HEK293 (cell line): Measurements from ENCODE around the gene SH2D7.
A peak's percentile ranks its signal among the peaks of the same experiment; 100 is the strongest.

Source experiments
- CTCF ChIA-PET: fragments of 350-600 bp; formaldehyde crosslinking; extraction: SDS; loops from one replicate; lab custom pipeline; 2021; ENCODE audit warnings: antibody characterized with exemption; lab: Yijun Ruan, JAX
- POLR2A ChIA-PET: fragments of 300-600 bp; formaldehyde crosslinking; extraction: SDS; loops from one replicate; lab custom pipeline; 2020; ENCODE audit warnings: antibody characterized with exemption, inconsistent platforms; lab: Yijun Ruan, JAX
- H3K27ac ChIP-seq: fragments of 200-500 bp; sonication (Bioruptor generic); 2 replicates; pipeline ENCODE4 v1.5.1; 2014; ENCODE audit warnings: low read depth, low read length, control low read depth, inconsistent platforms; ENCODE audit errors: extremely low read depth
- H3K36me3 ChIP-seq, 2 experiments: fragments of 200-500 bp in 1 of 2; sonication (Bioruptor generic) in 1 of 2; 1 replicate in 1 of 2; 2 replicates in 1 of 2; pipeline ENCODE4 v1.5.1; 2014 to 2017; ENCODE audit warnings: inconsistent platforms in 2 of 2, low read length in 2 of 2; ENCODE audit not compliant: control insufficient read depth in 2 of 2, insufficient read depth in 1 of 2
- H3K4me1 ChIP-seq: fragments of 200-500 bp; sonication (Bioruptor generic); 2 replicates; pipeline ENCODE4 v1.5.1; 2014; ENCODE audit warnings: mild to moderate bottlenecking, low read length, inconsistent platforms; ENCODE audit not compliant: control insufficient read depth, insufficient read depth
- H3K4me3 ChIP-seq: 2 replicates; pipeline ENCODE4 v1.5.1; 2011; ENCODE audit warnings: low read depth, mild to moderate bottlenecking, control low read depth, low read length, moderate library complexity
- H3K9me3 ChIP-seq: fragments of 200-500 bp; sonication (Bioruptor generic); 2 replicates; pipeline ENCODE4 v1.5.1; 2014; ENCODE audit warnings: low read depth, low read length, inconsistent platforms; ENCODE audit not compliant: control insufficient read depth, insufficient read depth
- HIC1 ChIP-seq: fragments of 450-650 bp; formaldehyde crosslinking; IDR thresholded peaks from 2 replicates; pipeline ENCODE4 v1.5.1; 2016; ENCODE audit warnings: missing biosample characterization, missing genetic modification characterization
- KLF10 ChIP-seq: fragments of 450-650 bp; IDR thresholded peaks from 2 replicates; pipeline ENCODE4 v1.5.1; 2018; ENCODE audit warnings: missing biosample characterization, mild to moderate bottlenecking, missing genetic modification characterization
- MZF1 ChIP-seq: fragments of 450-650 bp; formaldehyde crosslinking; IDR thresholded peaks from 2 replicates; pipeline ENCODE4 v1.5.1; 2017; ENCODE audit warnings: missing biosample characterization, missing genetic modification characterization, borderline replicate concordance
- OSR2 ChIP-seq: fragments of 450-650 bp; formaldehyde crosslinking; IDR thresholded peaks from 2 replicates; pipeline ENCODE4 v1.5.1; 2016; ENCODE audit warnings: missing biosample characterization, missing genetic modification characterization
- SCRT1 ChIP-seq: fragments of 450-650 bp; formaldehyde crosslinking; IDR thresholded peaks from 2 replicates; pipeline ENCODE4 v1.5.1; 2016; ENCODE audit warnings: missing biosample characterization, missing genetic modification characterization, borderline replicate concordance
- SCRT2 ChIP-seq: fragments of 450-650 bp; formaldehyde crosslinking; IDR thresholded peaks from 2 replicates; pipeline ENCODE4 v1.5.1; 2016; ENCODE audit warnings: missing biosample characterization, missing genetic modification characterization
- TCF7L2 ChIP-seq: IDR thresholded peaks from 2 replicates; pipeline ENCODE4 v1.6.1; 2011; ENCODE audit warnings: low read depth, mild to moderate bottlenecking, inconsistent platforms, low read length, moderate library complexity, borderline replicate concordance
- ZBTB17 ChIP-seq: fragments of 450-650 bp; formaldehyde crosslinking; IDR thresholded peaks from 2 replicates; pipeline ENCODE4 v1.5.1; 2016; ENCODE audit warnings: missing biosample characterization, missing genetic modification characterization
- ZBTB20 ChIP-seq: fragments of 450-650 bp; formaldehyde crosslinking; IDR thresholded peaks from 2 replicates; pipeline ENCODE4 v1.5.1; 2016; ENCODE audit warnings: missing biosample characterization, missing genetic modification characterization
- ZFP37 ChIP-seq: fragments of 450-650 bp; formaldehyde crosslinking; IDR thresholded peaks from 2 replicates; pipeline ENCODE4 v1.5.1; 2016; ENCODE audit warnings: missing biosample characterization, missing genetic modification characterization
- ZNF280D ChIP-seq: fragments of 450-650 bp; formaldehyde crosslinking; IDR thresholded peaks from 2 replicates; pipeline ENCODE4 v1.5.1; 2016; ENCODE audit warnings: missing biosample characterization, missing genetic modification characterization
- ZNF600 ChIP-seq: fragments of 450-650 bp; formaldehyde crosslinking; IDR thresholded peaks from 2 replicates; pipeline ENCODE4 v1.5.1; 2016; ENCODE audit warnings: missing biosample characterization, missing genetic modification characterization
- ZNF623 ChIP-seq: fragments of 450-650 bp; formaldehyde crosslinking; IDR thresholded peaks from 2 replicates; pipeline ENCODE4 v1.5.1; 2016; ENCODE audit warnings: missing biosample characterization, missing genetic modification characterization
- ZNF677 ChIP-seq: fragments of 450-650 bp; IDR thresholded peaks from 2 replicates; pipeline ENCODE4 v1.5.0; 2018; ENCODE audit warnings: missing biosample characterization, mild to moderate bottlenecking, missing genetic modification characterization, moderate library complexity
- TF ChIP-seq, protein P1 (sequence below): fragments of 450-650 bp; formaldehyde crosslinking; IDR thresholded peaks from 2 replicates; pipeline ENCODE4 v1.5.1; 2016; ENCODE audit warnings: missing biosample characterization, missing genetic modification characterization
- TF ChIP-seq, protein P2 (sequence below): fragments of 450-650 bp; formaldehyde crosslinking; IDR thresholded peaks from 2 replicates; pipeline ENCODE4 v1.5.1; 2016; ENCODE audit warnings: missing biosample characterization, missing genetic modification characterization
- TF ChIP-seq, protein P3 (sequence below): fragments of 450-650 bp; IDR thresholded peaks from 2 replicates; pipeline ENCODE4 v1.5.1; 2018; ENCODE audit warnings: missing biosample characterization, missing genetic modification characterization

SH2D7 gene

GRCh38 chr15:78065973-78066946 is 26.1 kb upstream of the SH2D7 start:
- TF ChIP-seq, protein P1, sequence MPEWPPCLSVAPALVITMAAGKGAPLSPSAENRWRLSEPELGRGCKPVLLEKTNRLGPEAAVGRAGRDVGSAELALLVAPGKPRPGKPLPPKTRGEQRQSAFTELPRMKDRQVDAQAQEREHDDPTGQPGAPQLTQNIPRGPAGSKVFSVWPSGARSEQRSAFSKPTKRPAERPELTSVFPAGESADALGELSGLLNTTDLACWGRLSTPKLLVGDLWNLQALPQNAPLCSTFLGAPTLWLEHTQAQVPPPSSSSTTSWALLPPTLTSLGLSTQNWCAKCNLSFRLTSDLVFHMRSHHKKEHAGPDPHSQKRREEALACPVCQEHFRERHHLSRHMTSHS, result no peak
- TF ChIP-seq ZNF677 (tag by site-specific recombination) (no peak), TCF7L2 (no peak), ZNF623 (tag by site-specific recombination) (no peak), ZBTB20 (tag by site-specific recombination) (peak; percentile 91), ZFP37 (no peak)
- TF ChIP-seq, all 188 proteins: peak for 1
- Histone ChIP-seq H3K9me3 (no peaks in the 10 kb centered on the region), H3K4me1 (peaks cover 59% of the 10 kb centered on the region), H3K27ac (peak overlapping the region; percentile 49), H3K4me3 (no peak overlapping the region), H3K36me3 (no peaks in the 10 kb centered on the region)
- ChIA-PET CTCF (interaction anchor here (0.6 to 1.2 kb wide), 2 partner anchors 42 to 107 kb away, joined by 3 read pairs; no protein-coding TSS in a partner anchor), POLR2A (interaction anchor here (0.6 kb wide), 1 partner anchor 99 kb away, joined by 3 read pairs; no protein-coding TSS in a partner anchor)

GRCh38 chr15:78067328-78068228 is 24.8 kb upstream of the SH2D7 start:
- POLR2A ChIA-PET, result no interaction called here
- peak overlapping the region; percentile 43 for H3K27ac ChIP-seq

More at GRCh38 chr15:78067328-78068228, 24.8 kb upstream of the SH2D7 start:
- no peaks in the 10 kb centered on the region for H3K9me3 ChIP-seq
- CTCF ChIA-PET, result interaction anchor here (0.6 to 1.3 kb wide), 12 partner anchors 9 to 433 kb away, joined by 3 to 4 read pairs (median 3); no protein-coding TSS in a partner anchor
- H3K36me3 ChIP-seq, result no peaks in the 10 kb centered on the region
- no peak overlapping the region for H3K4me3 ChIP-seq
- peaks cover 62% of the 10 kb centered on the region for H3K4me1 ChIP-seq
- no peak for TF ChIP-seq HIC1 (tag by site-specific recombination)
- 0 out of 2 replicates have a peak, but pooled peaks have one; percentile 18 for TF ChIP-seq ZBTB17
- TF ChIP-seq, protein P2, sequence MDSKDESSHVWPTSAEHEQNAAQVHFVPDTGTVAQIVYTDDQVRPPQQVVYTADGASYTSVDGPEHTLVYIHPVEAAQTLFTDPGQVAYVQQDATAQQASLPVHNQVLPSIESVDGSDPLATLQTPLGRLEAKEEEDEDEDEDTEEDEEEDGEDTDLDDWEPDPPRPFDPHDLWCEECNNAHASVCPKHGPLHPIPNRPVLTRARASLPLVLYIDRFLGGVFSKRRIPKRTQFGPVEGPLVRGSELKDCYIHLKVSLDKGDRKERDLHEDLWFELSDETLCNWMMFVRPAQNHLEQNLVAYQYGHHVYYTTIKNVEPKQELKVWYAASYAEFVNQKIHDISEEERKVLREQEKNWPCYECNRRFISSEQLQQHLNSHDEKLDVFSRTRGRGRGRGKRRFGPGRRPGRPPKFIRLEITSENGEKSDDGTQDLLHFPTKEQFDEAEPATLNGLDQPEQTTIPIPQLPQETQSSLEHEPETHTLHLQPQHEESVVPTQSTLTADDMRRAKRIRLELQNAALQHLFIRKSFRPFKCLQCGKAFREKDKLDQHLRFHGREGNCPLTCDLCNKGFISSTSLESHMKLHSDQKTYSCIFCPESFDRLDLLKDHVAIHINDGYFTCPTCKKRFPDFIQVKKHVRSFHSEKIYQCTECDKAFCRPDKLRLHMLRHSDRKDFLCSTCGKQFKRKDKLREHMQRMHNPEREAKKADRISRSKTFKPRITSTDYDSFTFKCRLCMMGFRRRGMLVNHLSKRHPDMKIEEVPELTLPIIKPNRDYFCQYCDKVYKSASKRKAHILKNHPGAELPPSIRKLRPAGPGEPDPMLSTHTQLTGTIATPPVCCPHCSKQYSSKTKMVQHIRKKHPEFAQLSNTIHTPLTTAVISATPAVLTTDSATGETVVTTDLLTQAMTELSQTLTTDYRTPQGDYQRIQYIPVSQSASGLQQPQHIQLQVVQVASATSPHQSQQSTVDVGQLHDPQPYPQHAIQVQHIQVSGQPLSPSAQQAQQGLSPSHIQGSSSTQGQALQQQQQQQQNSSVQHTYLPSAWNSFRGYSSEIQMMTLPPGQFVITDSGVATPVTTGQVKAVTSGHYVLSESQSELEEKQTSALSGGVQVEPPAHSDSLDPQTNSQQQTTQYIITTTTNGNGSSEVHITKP (tag by site-specific recombination), result 0 out of 2 replicates have a peak, but pooled peaks have one; percentile 17
- TF ChIP-seq ZNF600 (tag by site-specific recombination), result peak; percentile 43; the same call in 1 of the 2 replicates
- peak; percentile 75 for TF ChIP-seq SCRT2 (tag by site-specific recombination)
- 0 out of 2 replicates have a peak, but pooled peaks have one; percentile 55 for TF ChIP-seq SCRT1
- TF ChIP-seq KLF10 (tag by site-specific recombination), result no peak
- TF ChIP-seq, protein P3, sequence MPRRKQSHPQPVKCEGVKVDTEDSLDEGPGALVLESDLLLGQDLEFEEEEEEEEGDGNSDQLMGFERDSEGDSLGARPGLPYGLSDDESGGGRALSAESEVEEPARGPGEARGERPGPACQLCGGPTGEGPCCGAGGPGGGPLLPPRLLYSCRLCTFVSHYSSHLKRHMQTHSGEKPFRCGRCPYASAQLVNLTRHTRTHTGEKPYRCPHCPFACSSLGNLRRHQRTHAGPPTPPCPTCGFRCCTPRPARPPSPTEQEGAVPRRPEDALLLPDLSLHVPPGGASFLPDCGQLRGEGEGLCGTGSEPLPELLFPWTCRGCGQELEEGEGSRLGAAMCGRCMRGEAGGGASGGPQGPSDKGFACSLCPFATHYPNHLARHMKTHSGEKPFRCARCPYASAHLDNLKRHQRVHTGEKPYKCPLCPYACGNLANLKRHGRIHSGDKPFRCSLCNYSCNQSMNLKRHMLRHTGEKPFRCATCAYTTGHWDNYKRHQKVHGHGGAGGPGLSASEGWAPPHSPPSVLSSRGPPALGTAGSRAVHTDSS (tag by site-specific recombination), result no peak
- no peak for TF ChIP-seq ZNF280D
- TF ChIP-seq MZF1 (tag by site-specific recombination), result peak; percentile 67; the same call in 1 of the 2 replicates
- peak; percentile 57; the same call in 1 of the 2 replicates for TF ChIP-seq OSR2 (tag by site-specific recombination)
